LHCN-M2 (cell line): ENCODE data around the gene C5orf47. TPM values are rescaled to one million over a fixed set of nuclear protein-coding genes. Genes with fewer than 3 reads are reported as not detected.

ENCODE experiments used
- DNase-seq: peaks from one replicate; pipeline ENCODE4 v3.0.0-alpha.2; 2012; ENCODE audit warnings: low read depth
- polyA plus RNA-seq: library from polyadenylated mRNA; unstranded; fragments of >200 nt; gene quantifications from one replicate; pipeline ENCODE4 v1.2.1, GENCODE V29; 2012; ENCODE audit warnings: missing spikeins
- total RNA-seq: library from RNA; depleted of rRNA; stranded (reverse); fragments of >200 nt; gene quantifications from 2 replicates; pipeline ENCODE4 v1.2.3, GENCODE V29; 2014; rRNA removed

Gene C5orf47, protein sequence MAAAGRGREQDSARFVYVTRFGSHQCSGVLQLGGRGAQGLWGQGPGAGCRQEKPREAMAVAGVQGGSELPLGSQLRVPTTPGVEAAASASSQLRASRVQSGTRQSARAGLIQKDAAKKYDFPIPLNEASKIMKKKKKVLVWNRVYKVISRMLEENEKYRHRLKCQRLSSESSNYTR
- total RNA-seq, result not detected in 2 replicates
- not detected for polyA plus RNA-seq

DNA sequence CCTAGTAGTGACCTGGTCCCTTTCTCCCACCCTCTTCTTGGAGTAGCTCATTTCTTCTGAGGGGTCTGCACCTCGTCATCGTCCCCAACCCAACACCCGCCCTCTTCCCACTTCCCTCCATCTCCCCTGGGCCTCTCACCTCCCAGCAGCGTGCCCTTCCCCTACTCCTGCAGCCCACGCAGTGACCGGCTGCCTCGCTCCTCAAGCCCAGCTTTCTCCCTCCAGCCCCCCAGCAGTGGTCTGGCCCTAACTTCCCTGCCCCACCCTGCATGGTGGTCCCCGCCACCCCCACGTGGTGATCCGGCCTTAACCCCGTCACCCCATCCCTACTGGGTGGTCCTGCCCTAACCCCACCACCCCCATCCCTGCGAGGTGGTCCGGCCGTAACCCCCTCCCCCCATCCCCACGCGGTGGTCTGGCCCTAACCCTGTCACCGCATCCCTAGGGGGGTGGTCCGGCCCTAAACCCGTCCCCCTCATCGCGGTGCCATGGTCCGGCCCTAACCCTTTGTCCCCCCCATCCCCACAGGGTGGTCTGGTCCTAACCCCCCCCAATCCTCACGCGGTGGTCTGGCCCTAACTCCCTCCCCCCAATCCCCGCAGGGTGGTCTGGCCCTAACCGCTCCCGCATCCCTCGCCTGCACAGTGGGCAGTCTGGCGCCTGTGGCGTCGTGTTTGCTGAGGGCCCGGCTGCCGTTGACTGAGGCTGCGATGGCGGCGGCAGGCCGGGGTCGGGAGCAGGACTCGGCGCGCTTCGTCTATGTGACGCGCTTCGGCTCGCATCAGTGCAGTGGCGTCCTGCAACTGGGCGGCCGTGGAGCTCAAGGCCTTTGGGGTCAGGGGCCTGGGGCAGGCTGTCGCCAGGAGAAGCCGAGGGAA lies at the start of gene C5orf47:
C5orf47 (plus strand) TSS at position 617 of the 878 bp plus-strand sequence; CDS start at position 711, 94 bp downstream.
- DNase-seq, result no peak

DNA sequence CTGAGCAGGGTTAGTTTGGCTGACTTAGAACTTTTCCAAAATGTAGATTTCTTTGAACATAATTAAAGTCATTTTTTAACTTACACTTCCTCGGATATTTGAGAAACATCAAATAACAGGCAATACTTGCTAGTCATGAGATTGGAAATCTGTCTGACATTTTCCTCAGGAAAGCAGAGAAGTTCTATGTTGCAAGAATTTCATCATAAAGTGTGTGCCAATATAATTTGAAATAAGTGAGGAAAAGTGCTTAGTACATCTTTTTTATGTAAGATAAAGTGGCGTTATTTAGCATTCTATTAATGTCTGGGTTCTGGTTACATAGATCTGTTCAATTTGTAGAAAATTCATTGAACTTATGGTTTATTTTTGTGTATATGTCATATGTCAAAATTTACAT lies 48.7 kb upstream of the C5orf47 start:
- no peak for DNase-seq

DNA sequence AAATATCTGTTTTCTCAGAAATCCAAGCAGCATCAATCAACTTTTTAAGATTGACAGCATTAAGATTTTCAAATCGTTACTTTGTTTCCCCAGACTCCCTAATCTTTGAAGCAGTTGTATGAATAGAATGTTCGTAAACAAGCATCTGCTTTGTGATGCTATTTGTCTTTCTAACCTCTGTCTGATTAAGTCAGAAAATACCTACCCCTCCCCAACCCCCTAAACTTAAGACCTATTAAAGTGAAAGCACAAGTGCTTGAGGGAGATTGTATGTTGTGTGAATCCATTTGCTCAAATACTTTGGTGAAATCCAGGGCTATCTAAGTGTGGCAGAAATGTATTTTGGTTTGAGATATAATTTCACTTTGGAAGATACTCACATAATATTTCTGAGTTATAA lies 47.9 kb upstream of the C5orf47 start:
- DNase-seq, result no peak

DNA sequence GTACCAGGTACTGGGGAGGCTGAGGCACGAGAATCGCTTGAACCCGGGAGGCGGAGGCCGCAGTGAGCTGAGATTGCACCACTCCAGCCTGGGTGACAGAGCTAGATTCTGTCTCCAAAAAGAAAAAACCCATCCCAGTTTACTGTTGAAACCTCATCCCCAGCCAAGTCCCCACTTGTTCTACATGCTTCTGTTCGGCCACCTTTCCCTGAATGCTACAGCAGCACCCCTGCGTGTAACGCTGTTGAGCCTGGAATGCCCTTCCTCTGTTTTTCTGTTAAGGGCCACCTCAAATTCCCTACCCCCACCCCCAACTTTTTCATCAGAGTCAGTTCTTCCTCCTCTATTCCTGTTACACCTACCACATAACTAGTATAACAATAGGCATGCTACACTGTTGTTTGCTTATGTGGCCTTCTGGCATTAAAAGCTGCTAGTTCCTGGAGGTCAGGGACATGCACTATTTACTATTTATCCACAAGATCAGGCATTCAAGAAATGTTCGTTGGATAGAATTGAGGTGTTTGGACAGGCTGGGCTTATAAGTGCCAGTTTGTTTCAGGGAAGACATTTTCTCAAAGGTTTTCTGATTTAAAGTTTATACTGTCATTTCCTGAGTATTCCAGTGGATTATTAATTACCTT lies 47.1 kb upstream of the C5orf47 start:
- DNase-seq, result no peak

DNA sequence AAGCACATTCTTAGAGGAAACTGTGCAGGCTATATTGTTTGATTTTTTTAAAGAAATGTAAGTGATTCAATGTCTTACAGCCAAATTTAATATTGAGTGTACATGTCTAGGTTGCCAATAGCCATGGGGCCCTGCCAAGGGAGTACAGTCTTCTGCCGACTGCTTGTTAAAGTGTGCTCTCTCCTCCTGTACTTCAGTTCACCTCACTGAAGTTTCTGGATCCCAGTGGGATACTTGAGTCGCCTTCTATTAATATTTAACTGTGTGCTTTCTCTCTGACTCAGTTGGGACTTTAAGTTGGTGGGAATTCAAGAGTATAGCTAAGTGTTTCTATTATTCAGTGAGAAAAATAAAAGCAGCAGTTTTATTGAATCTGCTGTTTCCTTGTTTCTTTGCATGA lies 44.5 kb upstream of the C5orf47 start:
- no peak for DNase-seq

DNA sequence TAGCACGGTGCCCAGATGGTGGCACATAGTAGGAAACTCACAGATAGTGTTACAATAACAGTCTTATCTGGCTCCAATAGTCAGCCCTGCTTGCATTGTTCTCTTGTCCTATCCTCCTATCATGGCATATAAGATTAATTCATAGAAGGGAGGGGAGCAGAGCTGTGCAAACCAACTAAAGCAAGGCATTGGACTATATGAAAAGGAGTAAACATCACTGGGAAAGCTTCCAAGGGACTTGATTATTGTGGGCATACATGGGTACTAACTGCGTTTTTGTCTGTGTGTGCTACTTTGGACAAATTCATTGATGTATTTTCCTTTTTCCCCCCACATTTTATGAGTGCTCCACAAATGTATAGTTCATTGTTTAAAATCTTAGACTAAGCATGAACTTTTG lies 43.8 kb upstream of the C5orf47 start:
- DNase-seq, result no peak

DNA sequence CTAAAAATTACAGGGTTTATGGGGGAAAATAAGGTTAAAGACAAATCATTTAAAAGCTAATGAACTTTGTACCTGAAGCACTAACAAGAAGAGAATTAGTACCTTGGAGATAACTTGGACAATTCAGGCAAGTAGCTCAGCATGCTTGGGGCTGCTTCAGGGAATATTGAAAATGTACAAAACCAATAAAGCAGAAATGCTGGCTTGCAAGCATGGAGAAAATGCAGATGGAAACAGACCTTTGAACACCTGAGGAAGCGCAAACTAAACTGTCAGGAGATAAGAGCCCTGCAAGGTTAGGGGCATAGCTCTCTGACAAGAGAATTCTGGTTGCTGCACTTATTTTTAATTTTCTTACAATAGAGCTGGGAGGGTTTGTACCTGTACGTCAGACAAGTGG lies 42.6 kb upstream of the C5orf47 start:
- no peak for DNase-seq

DNA sequence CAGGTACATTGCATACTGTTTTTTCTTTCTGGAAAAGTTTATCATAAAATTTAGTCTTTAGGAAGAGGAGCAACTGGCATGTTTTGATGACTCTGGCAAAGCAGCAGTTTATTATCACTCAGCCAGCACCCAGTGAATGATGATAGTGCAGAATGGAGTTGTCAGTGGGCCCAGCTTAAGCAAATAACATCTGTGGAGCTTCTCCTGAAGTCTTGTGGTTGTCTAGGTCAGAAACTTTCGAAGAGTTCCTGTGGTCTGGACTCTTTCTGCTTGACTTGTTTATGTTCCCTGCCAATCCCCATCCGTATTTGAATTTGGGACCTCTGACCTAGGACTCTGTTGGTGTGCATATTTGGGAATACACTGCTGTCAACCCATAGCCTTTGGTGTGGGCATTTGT lies 38.1 kb upstream of the C5orf47 start:
- DNase-seq, result no peak

DNA sequence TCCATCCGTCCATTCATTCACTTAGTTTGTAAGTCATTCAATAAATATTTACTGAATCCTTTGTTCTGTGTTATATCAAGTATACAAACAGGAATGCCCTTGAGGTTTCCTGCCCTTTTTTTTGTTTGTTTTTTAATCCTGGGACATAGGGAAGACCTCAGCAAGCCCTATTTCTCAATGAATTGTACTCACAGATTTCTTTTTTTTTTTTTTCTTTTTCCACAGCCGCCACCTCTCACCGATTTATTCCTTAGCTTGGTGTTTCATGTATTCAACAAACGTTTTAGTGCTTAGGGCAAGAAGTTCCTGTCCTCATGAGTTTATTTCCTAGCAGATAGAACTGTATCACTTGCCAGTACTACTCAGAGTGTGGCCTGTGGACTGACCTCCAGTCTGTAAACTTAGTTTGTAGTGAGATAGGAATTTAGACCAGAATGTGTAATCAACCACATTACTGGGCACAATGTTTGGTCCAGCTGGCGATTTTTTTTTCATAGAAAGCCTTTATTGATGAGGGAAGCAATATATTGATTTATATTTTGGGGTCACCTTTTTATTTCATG lies 35.4 kb upstream of the C5orf47 start:
- peak; percentile 71 for DNase-seq

DNA sequence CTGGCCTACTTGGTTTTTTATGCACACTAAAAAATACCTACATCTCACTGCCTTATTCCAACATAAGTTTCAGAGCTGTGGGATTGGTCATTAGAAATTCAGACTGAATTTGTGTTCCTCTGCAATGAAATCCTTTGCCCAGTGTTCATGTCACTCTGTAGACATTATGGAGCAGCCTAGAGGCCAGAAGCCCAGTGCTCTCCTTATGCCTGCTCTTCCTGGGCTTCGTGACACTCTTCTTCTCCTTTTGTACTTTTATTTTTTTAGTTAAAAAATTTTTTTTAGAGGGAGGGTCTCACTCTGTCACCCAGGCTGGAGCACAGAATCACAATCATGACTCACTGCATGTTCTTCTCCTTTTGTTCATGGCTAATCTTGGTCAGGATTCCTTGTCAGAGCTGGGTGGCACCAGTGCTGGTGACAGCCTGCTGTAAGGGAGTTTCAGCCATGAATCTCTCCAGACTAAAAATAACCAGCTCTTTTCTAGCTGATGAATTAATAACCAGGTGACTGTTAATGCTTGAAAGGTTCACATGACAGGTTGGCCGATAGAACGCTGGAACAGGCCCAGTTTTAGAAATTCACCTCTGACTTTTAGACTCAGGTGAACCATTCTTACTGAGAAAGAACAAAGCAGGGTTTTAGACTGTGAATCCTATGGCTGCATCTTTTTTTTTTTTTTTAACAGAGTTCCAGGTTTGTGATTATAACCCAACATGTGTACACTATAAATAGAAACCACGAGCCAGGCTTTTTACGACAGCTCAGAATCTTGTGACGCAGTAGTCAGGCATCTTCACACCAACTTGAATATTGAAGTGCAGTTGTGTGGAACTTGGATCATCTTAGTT lies 34.1 kb upstream of the C5orf47 start:
- DNase-seq, result peak; percentile 51

DNA sequence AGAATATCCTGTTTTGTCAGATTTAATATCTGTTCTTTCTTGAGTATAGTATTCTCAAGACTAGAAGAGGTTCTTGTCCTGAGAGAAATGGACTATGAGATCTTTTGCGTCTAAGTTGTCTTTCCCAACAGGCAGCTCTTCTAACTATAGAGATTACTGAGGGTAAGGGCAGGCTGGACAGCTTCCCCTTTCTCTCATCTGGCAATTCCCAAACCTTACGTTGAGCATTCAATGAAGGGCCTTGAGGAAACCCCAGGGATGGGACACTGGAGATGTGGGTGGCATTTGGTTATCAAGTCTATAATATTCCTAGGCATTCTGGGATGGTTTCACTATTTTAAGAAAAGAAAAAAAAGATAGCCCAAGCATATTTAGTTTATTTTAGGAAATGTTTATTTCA lies 28.0 kb upstream of the C5orf47 start:
- DNase-seq, result no peak

DNA sequence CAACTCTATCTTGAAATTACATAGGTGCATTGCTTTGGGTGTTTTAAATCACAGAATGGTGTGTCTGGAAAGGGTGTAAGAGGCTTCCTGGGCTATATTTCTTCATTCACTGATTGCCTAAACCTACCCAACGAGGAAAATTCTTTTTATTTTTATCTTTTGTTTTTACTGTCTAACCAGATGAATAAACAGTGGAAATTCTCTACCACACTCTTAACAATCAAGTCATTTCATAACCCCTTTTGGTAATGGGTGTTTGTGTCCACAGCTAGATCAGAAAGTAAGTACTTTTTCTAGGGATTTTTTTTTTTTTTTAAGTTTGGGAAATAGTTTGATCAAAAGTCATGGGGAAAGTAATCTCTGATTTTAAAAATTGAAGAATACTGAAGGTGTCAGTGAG lies 27.6 kb upstream of the C5orf47 start:
- DNase-seq, result no peak

DNA sequence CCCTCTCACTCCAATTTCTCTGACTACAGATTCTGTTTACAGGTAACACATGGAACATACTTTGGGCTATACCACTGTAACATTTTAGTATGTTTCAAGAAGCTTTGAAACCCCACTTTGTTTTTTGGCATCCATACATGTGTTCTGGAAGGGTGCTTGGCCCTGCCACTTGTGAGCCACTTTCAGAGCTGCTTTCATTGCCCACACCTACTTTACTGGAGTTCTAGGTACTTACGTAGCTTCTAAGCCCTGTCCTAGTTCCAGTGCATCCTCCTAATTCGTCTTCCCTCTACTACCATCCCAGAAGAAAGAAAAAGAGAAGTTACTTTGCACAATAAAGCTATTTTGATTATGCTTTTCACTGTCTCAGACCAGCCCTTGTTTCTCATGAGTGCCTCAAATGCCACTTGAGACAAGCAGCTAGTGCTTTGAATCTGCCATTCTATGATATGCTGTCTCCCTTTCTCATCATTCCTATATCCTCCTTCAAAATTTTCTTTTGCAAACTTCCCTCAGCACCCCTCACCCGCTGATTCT lies 26.5 kb upstream of the C5orf47 start:
- DNase-seq, result no peak

DNA sequence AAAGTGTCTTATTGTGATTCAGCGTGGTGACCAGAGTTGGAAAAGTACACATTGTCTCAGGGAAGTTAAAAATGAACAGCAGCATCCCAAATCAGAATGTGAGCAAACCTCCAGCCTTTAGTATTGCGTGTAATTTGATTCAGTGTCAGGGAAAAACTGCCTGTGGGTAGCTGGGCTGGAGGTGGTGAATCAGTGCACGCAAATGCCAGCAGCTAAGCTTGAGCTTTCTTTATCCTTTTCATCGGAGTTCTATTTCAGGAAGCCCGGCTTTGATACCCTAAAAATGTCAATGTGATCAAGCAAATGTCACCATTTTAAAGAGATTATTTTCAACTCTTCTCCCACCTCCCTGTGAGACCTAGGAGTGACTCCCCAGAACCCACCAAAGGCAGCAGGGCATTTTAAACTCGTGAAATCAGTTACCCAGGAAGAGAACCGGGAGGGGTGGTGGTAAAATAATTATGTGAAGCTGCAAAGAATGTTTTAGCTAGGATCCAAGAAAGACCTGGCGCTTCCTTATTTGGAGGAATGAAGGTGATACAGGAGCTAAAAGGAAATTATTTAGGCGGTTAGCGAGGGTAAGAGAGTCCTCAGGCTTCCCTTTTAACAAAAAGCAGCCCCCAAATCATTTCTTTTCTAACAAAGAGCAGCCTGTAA lies 25.7 kb upstream of the C5orf47 start:
- peak; percentile 79 for DNase-seq

DNA sequence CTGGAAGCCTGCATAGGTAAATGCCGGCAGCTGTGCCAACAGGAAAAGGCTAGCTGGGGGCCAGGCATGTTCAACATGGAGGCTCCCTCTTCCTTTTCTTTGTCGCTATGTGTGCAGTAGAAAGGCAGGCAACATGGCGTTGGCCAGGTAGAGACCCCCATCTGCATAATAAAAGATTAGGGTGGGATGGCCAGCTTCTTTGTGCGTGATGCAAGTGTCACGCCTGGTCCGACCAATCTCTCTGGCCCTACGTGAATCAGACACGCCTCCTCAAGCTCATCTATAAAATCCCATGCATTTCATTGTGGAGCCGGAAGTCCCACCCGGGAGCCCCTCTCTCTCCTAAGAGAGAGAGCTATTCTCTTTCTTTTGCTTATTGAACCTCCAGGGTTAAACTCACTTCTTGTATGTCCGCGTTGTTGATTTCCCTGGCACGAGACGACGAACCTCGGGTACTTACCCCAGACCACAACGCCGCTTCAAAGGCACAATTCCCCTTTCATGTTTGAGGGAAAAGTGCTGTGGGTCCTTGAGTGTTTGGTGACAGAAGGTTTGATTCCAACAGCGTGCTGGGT lies 25.0 kb upstream of the C5orf47 start:
- DNase-seq, result no peak

DNA sequence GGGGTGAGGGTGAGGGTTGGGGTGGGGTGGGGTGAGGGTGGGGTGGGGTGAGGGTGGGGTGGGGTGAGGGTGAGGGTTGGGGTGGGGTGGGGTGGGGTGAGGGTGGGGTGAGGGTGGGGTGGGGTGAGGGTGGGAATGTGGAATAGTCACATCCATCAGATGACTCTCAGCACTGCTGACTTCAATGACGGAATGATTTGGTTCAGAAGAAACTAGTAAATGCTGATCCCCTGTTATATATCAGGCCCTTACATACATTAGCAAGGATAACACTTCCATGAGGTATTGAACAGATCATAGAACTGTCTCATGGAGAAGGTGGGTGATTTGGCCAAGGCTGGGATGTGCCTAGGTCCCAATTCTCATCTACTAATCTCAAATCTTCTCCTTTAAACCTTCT lies 24.5 kb upstream of the C5orf47 start:
- no peak for DNase-seq

DNA sequence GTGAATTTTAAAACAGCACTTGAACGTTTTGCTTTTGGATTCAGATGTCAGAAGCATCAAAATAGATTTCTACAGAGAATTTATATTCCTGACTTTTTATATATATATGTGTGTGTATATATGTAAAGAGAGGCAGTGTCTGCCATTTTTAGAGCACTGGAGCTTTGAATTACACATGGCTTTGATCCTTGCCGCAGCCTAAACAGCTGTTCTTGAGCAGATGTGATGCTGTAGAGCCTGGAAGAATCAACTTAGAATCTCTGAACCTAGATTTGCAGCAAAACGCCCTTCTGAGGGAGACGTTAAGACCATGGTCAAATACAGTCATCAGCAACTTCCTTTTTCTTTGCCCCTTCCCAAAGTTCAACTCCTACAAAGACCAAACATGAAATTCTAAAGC lies 21.7 kb upstream of the C5orf47 start:
- no peak for DNase-seq

DNA sequence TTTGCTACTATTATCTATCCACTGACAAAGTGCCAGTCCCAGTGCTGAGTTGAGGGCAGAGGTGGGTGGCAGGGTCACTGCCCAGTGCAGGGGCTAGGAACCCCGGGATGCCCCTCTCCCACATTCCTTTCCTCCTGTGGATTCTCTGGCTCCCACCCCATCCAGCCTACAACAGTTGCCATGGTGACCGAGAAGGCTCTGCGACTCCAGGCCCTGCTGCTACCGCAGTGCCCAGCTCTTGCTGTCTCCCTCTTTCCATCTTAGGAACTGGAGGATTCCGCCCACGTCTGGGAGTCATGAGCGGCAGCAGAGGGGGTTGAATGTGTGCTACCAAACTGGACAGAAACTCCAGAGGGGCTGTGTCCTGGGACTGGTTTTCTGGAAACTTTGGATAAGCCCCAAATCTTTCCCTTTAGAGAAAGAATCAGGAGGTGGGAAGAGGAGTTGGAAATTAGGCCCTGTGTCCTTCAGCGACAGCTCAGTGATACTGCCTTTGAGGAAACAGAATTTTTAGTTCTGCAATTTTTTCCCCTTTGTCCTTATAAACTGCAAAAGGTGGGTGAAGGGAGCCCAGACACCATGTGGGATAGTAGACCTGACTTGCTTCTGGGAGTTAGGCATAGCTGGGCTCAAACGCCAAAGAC lies 20.7 kb upstream of the C5orf47 start:
- no peak for DNase-seq

DNA sequence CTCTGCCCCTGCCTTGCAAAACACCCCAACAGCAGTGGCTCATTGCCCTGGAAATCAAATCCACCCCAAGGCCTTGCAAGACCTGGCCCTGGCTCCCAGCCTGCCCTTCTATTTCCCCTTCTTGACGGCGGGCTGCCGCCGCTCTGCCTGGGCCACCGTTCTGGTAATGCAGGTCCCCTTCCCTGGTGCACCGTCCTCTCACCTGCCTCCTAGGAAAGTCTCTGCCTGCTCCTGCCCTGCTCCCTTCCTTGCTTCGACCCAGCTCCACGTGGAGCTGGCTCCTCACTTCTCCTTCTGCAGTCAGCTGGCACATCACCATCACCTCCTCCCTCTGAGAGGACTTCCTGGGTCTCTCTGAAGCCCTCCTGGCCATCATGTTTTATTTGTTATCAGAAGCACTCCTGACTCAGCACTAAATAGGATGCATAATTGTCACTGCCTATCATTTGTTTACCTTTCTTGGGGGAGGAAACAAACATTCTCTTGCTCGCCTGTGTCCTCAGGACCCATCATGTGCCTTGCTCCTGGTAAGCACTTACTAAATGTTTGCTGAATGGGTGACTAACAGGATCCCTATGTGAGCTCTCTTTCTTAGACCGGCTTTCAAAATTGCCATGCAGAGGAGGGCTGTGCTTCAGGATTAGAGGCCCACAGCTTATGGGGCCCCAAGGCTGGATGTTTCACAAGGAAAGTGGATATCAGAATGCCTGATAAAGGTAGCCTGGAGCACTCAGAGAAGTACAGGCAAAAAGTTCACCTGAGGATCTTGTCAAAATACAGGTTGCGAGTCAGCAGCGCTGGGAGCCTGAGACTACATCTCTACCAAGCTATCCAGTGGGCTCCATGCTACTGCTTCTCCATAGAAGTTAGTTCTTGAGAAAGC lies 19.6 kb upstream of the C5orf47 start:
- no peak for DNase-seq
